Cardiac muscle cell (in vitro differentiated cells and primary cell): Measurements from ENCODE around the gene DDX10. TPM values are rescaled to one million over a fixed set of nuclear protein-coding genes. Genes with fewer than 3 reads are reported as not detected.
A peak's percentile ranks its signal among the peaks of the same experiment; 100 is the strongest.

Source experiments
- DNase-seq, 2 donors: peaks; one replicate each; pipeline versions ENCODE4 v3.0.0 to v3.0.0-alpha.2; 2010 to 2017; ENCODE audit warnings: low read depth in 1 of 2, low spot score in 1 of 2
- H3K27ac ChIP-seq: fragments of 200-600 bp; sonication (generic); 2 replicates; pipeline ENCODE4 v1.5.1; 2016
- H3K27me3 ChIP-seq: fragments of 200-600 bp; sonication (generic); 2 replicates; pipeline ENCODE4 v1.6.0; 2016; ENCODE audit warnings: control low read depth
- H3K36me3 ChIP-seq: fragments of 200-600 bp; sonication (generic); 2 replicates; pipeline ENCODE4 v1.5.1; 2016; ENCODE audit warnings: control low read depth
- H3K4me1 ChIP-seq: fragments of 200-600 bp; sonication (generic); 2 replicates; pipeline ENCODE4 v1.8.1; 2017; ENCODE audit warnings: low read depth, mild to moderate bottlenecking, mixed run types
- H3K4me3 ChIP-seq: fragments of 200-600 bp; sonication (generic); 2 replicates; pipeline ENCODE4 v1.5.1; 2016; ENCODE audit warnings: mild to moderate bottlenecking
- H3K9me3 ChIP-seq: fragments of 200-600 bp; sonication (generic); 2 replicates; pipeline ENCODE4 v1.5.1; 2017; ENCODE audit warnings: low read depth, mild to moderate bottlenecking, control low read depth
- polyA plus RNA-seq: library from polyadenylated mRNA; unstranded; fragments of >200 nt; fragmentation: Nextera tagmentation; extraction: Ambion mirVana; gene quantifications from 2 replicates; pipeline ENCODE4 v1.2.1, GENCODE V29; 2016
- total RNA-seq: library from RNA; depleted of rRNA; stranded (reverse); fragments of >200 nt; gene quantifications from 2 replicates; pipeline ENCODE4 v1.2.3, GENCODE V29; 2016
- TF ChIP-seq, protein P1 (sequence below): IDR thresholded peaks from 2 replicates; pipeline ENCODE4 v1.5.1; 2012; ENCODE audit warnings: low read depth, mild to moderate bottlenecking, low read length

The DDX10 gene
- total and polyA plus RNA-seq, 2 experiments from 2014 or later: 16.0 to 17.9 TPM

DNA sequence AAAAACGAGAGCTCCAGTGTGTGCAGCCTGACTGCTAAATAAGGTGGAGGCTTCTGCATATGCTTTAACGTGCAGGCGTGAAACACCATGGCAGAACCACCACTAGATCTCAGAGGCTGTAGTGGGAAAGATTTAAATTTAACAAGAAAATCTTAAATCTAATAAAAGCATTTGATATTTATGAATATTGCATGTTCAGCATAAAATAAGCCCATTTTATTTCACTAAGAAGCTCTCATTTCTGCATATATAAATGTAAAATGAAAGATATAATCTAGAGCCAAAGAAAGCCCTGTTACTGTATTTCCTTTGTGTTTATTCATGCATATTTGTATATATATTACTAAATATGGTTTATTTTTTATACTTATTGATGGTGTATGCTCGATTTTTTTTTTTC, 188.3 kb downstream of the DDX10 start:
- Histone ChIP-seq H3K4me3 (no peak overlapping the region), H3K9me3 (no peaks in the 10 kb centered on the region), H3K27me3 (no peaks in the 10 kb centered on the region), H3K36me3 (no peaks in the 10 kb centered on the region), H3K4me1 (peaks cover 16% of the 10 kb centered on the region), H3K27ac (peak overlapping the region; percentile 68)
- DNase-seq: no peak
- TF ChIP-seq, protein P1, sequence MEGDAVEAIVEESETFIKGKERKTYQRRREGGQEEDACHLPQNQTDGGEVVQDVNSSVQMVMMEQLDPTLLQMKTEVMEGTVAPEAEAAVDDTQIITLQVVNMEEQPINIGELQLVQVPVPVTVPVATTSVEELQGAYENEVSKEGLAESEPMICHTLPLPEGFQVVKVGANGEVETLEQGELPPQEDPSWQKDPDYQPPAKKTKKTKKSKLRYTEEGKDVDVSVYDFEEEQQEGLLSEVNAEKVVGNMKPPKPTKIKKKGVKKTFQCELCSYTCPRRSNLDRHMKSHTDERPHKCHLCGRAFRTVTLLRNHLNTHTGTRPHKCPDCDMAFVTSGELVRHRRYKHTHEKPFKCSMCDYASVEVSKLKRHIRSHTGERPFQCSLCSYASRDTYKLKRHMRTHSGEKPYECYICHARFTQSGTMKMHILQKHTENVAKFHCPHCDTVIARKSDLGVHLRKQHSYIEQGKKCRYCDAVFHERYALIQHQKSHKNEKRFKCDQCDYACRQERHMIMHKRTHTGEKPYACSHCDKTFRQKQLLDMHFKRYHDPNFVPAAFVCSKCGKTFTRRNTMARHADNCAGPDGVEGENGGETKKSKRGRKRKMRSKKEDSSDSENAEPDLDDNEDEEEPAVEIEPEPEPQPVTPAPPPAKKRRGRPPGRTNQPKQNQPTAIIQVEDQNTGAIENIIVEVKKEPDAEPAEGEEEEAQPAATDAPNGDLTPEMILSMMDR: no peak

DNA sequence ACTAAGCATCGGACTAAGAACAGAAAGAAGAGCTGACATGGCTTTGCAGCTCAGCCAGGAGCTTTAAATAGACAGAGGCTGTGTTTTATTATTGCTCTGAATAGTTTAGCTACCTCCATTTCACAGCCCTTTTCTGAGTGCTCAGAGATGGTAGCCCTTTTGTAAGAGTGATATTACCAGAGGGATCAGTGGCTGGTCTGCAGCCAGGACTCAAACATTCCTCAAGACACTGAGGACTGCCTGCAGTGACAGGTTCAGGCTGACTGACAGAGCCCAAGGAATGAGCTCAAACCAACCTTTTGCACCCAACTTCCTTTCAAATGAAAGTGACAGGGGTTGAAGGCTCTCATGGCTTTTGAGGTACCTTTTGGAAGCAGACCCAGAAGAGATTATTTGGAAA, 189.0 kb downstream of the DDX10 start:
- Histone ChIP-seq H3K27ac (peak overlapping the region; percentile 68), H3K36me3 (no peaks in the 10 kb centered on the region), H3K27me3 (no peaks in the 10 kb centered on the region), H3K4me3 (no peak overlapping the region), H3K4me1 (peaks cover 16% of the 10 kb centered on the region), H3K9me3 (no peaks in the 10 kb centered on the region)
- DNase-seq: peak in 1 of 2 donors; percentile 31
- TF ChIP-seq, protein P1: no peak

DNA sequence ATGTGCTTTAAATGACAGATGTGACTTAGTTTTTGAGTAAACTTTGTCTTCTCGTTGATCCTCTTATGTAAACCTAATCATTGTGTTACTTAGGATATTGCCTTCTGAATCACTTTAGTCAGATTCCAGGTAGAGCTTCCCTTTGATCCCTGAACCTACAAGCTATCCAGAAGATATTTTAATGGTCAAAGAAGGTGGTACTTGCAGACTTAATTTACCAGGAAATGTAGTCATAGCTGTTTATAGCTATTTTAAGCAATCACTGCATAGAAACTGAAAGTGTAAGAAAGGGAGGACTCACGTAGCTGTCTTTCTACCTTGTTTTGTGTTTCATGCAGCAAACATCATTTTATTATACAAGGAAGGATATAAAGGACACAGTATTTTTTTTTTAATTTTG, 189.5 kb downstream of the DDX10 start:
- peaks cover 16% of the 10 kb centered on the region for H3K4me1 ChIP-seq
- peak overlapping the region; percentile 68 for H3K27ac ChIP-seq
- no peak overlapping the region for H3K4me3 ChIP-seq
- no peaks in the 10 kb centered on the region for H3K36me3 ChIP-seq
- H3K9me3 ChIP-seq: no peaks in the 10 kb centered on the region
- no peak for DNase-seq
- H3K27me3 ChIP-seq: no peaks in the 10 kb centered on the region
- TF ChIP-seq, protein P1: no peak

DNA sequence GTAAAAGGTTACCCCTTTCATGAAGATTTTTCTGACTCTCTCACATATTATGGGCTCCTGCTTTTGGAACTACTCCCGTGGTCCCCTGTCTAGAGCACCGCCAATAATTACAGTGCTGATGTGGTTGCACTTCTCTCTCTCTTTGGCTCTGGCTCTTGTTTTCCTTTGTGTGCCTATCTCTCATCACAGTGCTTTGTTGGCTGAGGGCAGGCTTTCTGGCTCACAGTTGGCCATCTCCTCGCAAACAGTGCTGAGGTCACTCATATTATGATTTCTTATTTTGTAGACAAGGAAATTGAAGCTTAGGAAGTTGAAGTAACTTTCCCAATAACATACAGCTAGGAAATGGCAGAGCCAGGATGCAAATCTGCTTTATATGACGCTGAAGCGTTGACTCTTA, 192.5 kb downstream of the DDX10 start:
- no peak overlapping the region for H3K27ac ChIP-seq
- peaks cover 16% of the 10 kb centered on the region for H3K4me1 ChIP-seq
- no peak overlapping the region for H3K4me3 ChIP-seq
- peak in 1 of 2 donors; percentile 81 for DNase-seq
- H3K9me3 ChIP-seq: no peaks in the 10 kb centered on the region
- H3K36me3 ChIP-seq: no peaks in the 10 kb centered on the region
- no peaks in the 10 kb centered on the region for H3K27me3 ChIP-seq
- TF ChIP-seq, protein P1: no peak

DNA sequence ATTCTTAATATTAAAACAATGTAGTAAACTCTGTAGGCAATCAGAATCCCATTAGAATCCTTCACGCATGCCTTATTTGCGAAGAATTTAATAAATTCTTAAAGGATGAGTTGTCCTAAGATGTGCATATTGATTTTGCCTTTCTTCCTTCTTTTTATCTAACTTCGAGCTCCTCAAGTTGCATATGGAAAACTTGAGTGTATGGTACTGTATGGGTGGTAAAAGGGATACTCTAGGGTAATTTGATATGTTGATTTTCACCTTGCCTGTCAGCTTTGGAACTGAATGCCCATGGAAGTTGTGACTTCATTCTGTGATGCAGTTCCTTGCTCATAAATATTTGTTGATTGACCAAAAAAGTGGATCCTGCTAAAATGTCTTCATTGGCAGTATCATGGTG, 193.8 kb downstream of the DDX10 start:
- no peaks in the 10 kb centered on the region for H3K27me3 ChIP-seq
- no peaks in the 10 kb centered on the region for H3K9me3 ChIP-seq
- TF ChIP-seq, protein P1: no peak
- H3K4me3 ChIP-seq: no peak overlapping the region
- H3K36me3 ChIP-seq: no peaks in the 10 kb centered on the region
- no peak for DNase-seq
- H3K4me1 ChIP-seq: peaks cover 9% of the 10 kb centered on the region
- no peak overlapping the region for H3K27ac ChIP-seq

DNA sequence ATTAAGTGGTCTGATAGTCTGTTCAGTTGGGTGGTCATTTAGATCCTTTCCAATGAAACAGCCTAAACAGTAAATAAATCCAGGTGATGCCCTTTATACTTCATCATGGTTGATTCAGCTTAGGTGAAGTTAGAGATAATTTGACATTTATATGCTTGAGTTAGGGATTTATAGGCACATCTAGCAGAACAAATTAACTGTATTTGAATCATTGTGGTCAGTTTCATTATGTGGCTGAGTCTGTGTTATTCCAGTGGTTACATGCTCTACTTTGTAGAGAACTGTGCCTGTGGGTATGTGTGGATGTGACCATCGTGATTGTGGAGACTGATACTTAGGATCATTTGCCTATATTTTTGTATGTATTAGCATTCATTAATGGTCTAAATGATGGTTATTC, 194.6 kb downstream of the DDX10 start:
- TF ChIP-seq, protein P1: no peak
- DNase-seq: no peak
- no peak overlapping the region for H3K27ac ChIP-seq

More for the DNA sequence above, 194.6 kb downstream of the DDX10 start:
- H3K4me1 ChIP-seq: peaks cover under 1% of the 10 kb centered on the region
- no peaks in the 10 kb centered on the region for H3K27me3 ChIP-seq
- no peak overlapping the region for H3K4me3 ChIP-seq
- H3K36me3 ChIP-seq: no peaks in the 10 kb centered on the region
- no peaks in the 10 kb centered on the region for H3K9me3 ChIP-seq
